ENCODE data around the gene SFXN5. TPM values are rescaled to one million over a fixed set of nuclear protein-coding genes. Genes with fewer than 3 reads are reported as not detected.

SFXN5 gene
- total RNA-seq, 1 donor from 2014 or later: 14.9 TPM

- peak overlapping the region; percentile 97 for H3K27ac ChIP-seq (ENCODE audit: low read depth, low read length)
- peaks cover 74% of the 10 kb centered on the region for H4K20me1 ChIP-seq (ENCODE audit: insufficient read depth, low read length)
These were observed 17.9 kb upstream of the SFXN5 start for GRCh38 chr2:73089270-73090030.

GRCh38 chr2:73088703-73089102 is 17.2 kb upstream of the SFXN5 start:
- DNase-seq (ENCODE audit: low read depth) (no peak), FAIRE-seq (no peak)
- Histone ChIP-seq H3K9ac (ENCODE audit: low read length) (peak overlapping the region; percentile 83), H3K27me3 (ENCODE audit: insufficient read depth, low read length) (no peaks in the 10 kb centered on the region), H3K4me2 (ENCODE audit: low read length) (peak overlapping the region; percentile 78), H3K27ac (ENCODE audit: low read depth, low read length) (peak overlapping the region; percentile 97), H2AFZ (ENCODE audit: low read depth, low read length) (no peak overlapping the region), H3K36me3 (ENCODE audit: insufficient read depth, low read length) (peaks cover 5% of the 10 kb centered on the region), H3K9me3 (ENCODE audit: insufficient read depth, low read depth, low read length) (no peaks in the 10 kb centered on the region), H4K20me1 (ENCODE audit: insufficient read depth, low read length) (peaks cover 76% of the 10 kb centered on the region), H3K79me2 (ENCODE audit: insufficient read depth, low read length) (peaks cover 96% of the 10 kb centered on the region), H3K4me1 (ENCODE audit: insufficient read depth, low read length) (peaks cover 52% of the 10 kb centered on the region), H3K4me3 (ENCODE audit: insufficient read depth, low read depth, low read length) (peak overlapping the region; percentile 32)
- Mint-ChIP-seq H3K27ac (ENCODE audit: unreplicated experiment) (peak overlapping the region; percentile 96), H3K4me3 (ENCODE audit: unreplicated experiment) (no peak overlapping the region), H3K27me3 (ENCODE audit: low read depth, unreplicated experiment) (no peaks in the 10 kb centered on the region), H3K36me3 (ENCODE audit: low read depth, unreplicated experiment) (peaks cover 12% of the 10 kb centered on the region), H3K9me3 (ENCODE audit: unreplicated experiment) (no peaks in the 10 kb centered on the region), H3K4me1 (ENCODE audit: low read depth, unreplicated experiment) (peaks cover 68% of the 10 kb centered on the region)
- TF ChIP-seq EZH2 (IDR thresholded peaks at IDR 0.05; ENCODE audit: insufficient read depth, low read length) (no peak), CTCF (IDR thresholded peaks at IDR 0.05; ENCODE audit: insufficient read depth, low read depth, low read length) (no peak)

More at GRCh38 chr2:73089270-73090030, 17.9 kb upstream of the SFXN5 start:
- no peak for TF ChIP-seq EZH2 (IDR thresholded peaks at IDR 0.05; ENCODE audit: insufficient read depth, low read length)
- TF ChIP-seq CTCF (IDR thresholded peaks at IDR 0.05; ENCODE audit: insufficient read depth, low read depth, low read length): no peak
- Histone ChIP-seq H3K9me3 (ENCODE audit: insufficient read depth, low read depth, low read length) (no peaks in the 10 kb centered on the region), H3K9ac (ENCODE audit: low read length) (peak overlapping the region; percentile 83), H3K27me3 (ENCODE audit: insufficient read depth, low read length) (no peaks in the 10 kb centered on the region), H3K4me2 (ENCODE audit: low read length) (peak overlapping the region; percentile 78), H3K79me2 (ENCODE audit: insufficient read depth, low read length) (peaks cover 95% of the 10 kb centered on the region), H3K4me1 (ENCODE audit: insufficient read depth, low read length) (peaks cover 52% of the 10 kb centered on the region), H3K36me3 (ENCODE audit: insufficient read depth, low read length) (peaks cover 5% of the 10 kb centered on the region), H3K4me3 (ENCODE audit: insufficient read depth, low read depth, low read length) (peak overlapping the region; percentile 32), H2AFZ (ENCODE audit: low read depth, low read length) (peak overlapping the region; percentile 63)
- FAIRE-seq (peak; percentile 70), DNase-seq (ENCODE audit: low read depth) (peak; percentile 100)
- Mint-ChIP-seq H3K27ac (ENCODE audit: unreplicated experiment) (peak overlapping the region; percentile 96), H3K9me3 (ENCODE audit: unreplicated experiment) (no peaks in the 10 kb centered on the region), H3K36me3 (ENCODE audit: low read depth, unreplicated experiment) (peaks cover 14% of the 10 kb centered on the region), H3K27me3 (ENCODE audit: low read depth, unreplicated experiment) (no peaks in the 10 kb centered on the region), H3K4me3 (ENCODE audit: unreplicated experiment) (peak overlapping the region; percentile 75), H3K4me1 (ENCODE audit: low read depth, unreplicated experiment) (peaks cover 71% of the 10 kb centered on the region)

- FAIRE-seq (no peak), DNase-seq (ENCODE audit: low read depth) (no peak)
- Histone ChIP-seq H3K27ac (ENCODE audit: low read depth, low read length) (no peak overlapping the region), H3K27me3 (ENCODE audit: insufficient read depth, low read length) (no peaks in the 10 kb centered on the region), H3K9ac (ENCODE audit: low read length) (peak overlapping the region; percentile 83), H3K4me3 (ENCODE audit: insufficient read depth, low read depth, low read length) (no peak overlapping the region), H3K4me1 (ENCODE audit: insufficient read depth, low read length) (peaks cover 52% of the 10 kb centered on the region), H4K20me1 (ENCODE audit: insufficient read depth, low read length) (peaks cover 76% of the 10 kb centered on the region), H3K9me3 (ENCODE audit: insufficient read depth, low read depth, low read length) (no peaks in the 10 kb centered on the region), H2AFZ (ENCODE audit: low read depth, low read length) (no peak overlapping the region), H3K79me2 (ENCODE audit: insufficient read depth, low read length) (peaks cover 96% of the 10 kb centered on the region), H3K4me2 (ENCODE audit: low read length) (peak overlapping the region; percentile 78), H3K36me3 (ENCODE audit: insufficient read depth, low read length) (peaks cover 5% of the 10 kb centered on the region)
- Mint-ChIP-seq H3K36me3 (ENCODE audit: low read depth, unreplicated experiment) (peaks cover 10% of the 10 kb centered on the region), H3K27me3 (ENCODE audit: low read depth, unreplicated experiment) (no peaks in the 10 kb centered on the region), H3K27ac (ENCODE audit: unreplicated experiment) (no peak overlapping the region), H3K9me3 (ENCODE audit: unreplicated experiment) (no peaks in the 10 kb centered on the region), H3K4me1 (ENCODE audit: low read depth, unreplicated experiment) (peaks cover 66% of the 10 kb centered on the region), H3K4me3 (ENCODE audit: unreplicated experiment) (no peak overlapping the region)
- TF ChIP-seq EZH2 (IDR thresholded peaks at IDR 0.05; ENCODE audit: insufficient read depth, low read length) (no peak), CTCF (IDR thresholded peaks at IDR 0.05; ENCODE audit: insufficient read depth, low read depth, low read length) (no peak)
These were observed 16.7 kb upstream of the SFXN5 start for GRCh38 chr2:73088211-73088610.
